Endothelial cell of umbilical vein (primary cell): Measurements from ENCODE around the gene RBMS3. TPM values are rescaled to one million over a fixed set of nuclear protein-coding genes. Genes with fewer than 3 reads are reported as not detected.

Experiments used
- BruUV-seq: library from RNA; stranded (reverse); fragments of 400-500 nt; replicated peaks from 2 replicates; lab custom pipeline; 2021; lab: Mats Ljungman, UMichigan
- CTCF ChIA-PET: fragments of 300-600, 350-600 bp; sonication (Branson Sonifier 250); formaldehyde crosslinking; loops from one replicate; lab custom pipeline; 2021; ENCODE audit warnings: antibody characterized with exemption, inconsistent platforms; lab: Charles Lee
- POLR2A ChIA-PET: fragments of 300-600, 350-600 bp; sonication (Branson Sonifier 250); formaldehyde crosslinking; loops from one replicate; lab custom pipeline; 2021; ENCODE audit warnings: antibody characterized with exemption, inconsistent platforms; lab: Charles Lee
- DNase-seq: peaks from one replicate; pipeline ENCODE4 v3.0.0-alpha.2; 2011; ENCODE audit warnings: low read depth, low spot score
- FAIRE-seq: peaks from 2 replicates; lab custom pipeline; 2011; peaks lifted over from hg19 to GRCh38; lab: Jason Lieb, UNC
- H2AFZ ChIP-seq: 2 replicates; pipeline ENCODE4 v1.6.0; 2012; ENCODE audit warnings: low read depth, low read length, control low read depth, inconsistent platforms
- H3K27ac ChIP-seq: 2 replicates; pipeline ENCODE4 v1.5.1; 2011; ENCODE audit warnings: low read depth, mild to moderate bottlenecking, control low read depth, low read length, moderate library complexity; ENCODE audit not compliant: insufficient read depth
- H3K27me3 ChIP-seq, 2 experiments: 2 replicates each; pipeline versions ENCODE4 v1.6.0 to v1.6.1; 2011; ENCODE audit warnings: low read length in 2 of 2, mixed read lengths in 1 of 2; ENCODE audit not compliant: control insufficient read depth in 2 of 2, insufficient read depth in 2 of 2
- H3K36me3 ChIP-seq, 2 experiments: 2 replicates in 1 of 2; 3 replicates in 1 of 2; pipeline ENCODE4 v1.5.1; 2011; ENCODE audit warnings: low read length in 2 of 2, mild to moderate bottlenecking in 1 of 2, moderate library complexity in 1 of 2; ENCODE audit not compliant: control insufficient read depth in 2 of 2, insufficient read depth in 2 of 2; ENCODE audit errors: extremely low read depth in 1 of 2
- H3K4me1 ChIP-seq: 3 replicates; pipeline ENCODE4 v1.5.1; 2011; ENCODE audit warnings: mild to moderate bottlenecking, low read length; ENCODE audit not compliant: control insufficient read depth, insufficient read depth; ENCODE audit errors: extremely low read depth
- H3K4me2 ChIP-seq: 2 replicates; pipeline ENCODE4 v1.6.1; 2011; ENCODE audit warnings: low read length, control low read depth, mixed read lengths; ENCODE audit not compliant: insufficient read depth
- H3K4me3 ChIP-seq, 3 experiments: fragments of 200-600 bp in 1 of 3; sonication (generic), shearing (Covaris generic) in 1 of 3; replicated peaks in 1 of 3; 2 replicates each; pipeline ENCODE4 v1.5.1; 2011 to 2016; ENCODE audit warnings: control low read depth in 3 of 3, low read length in 3 of 3, mild to moderate bottlenecking in 2 of 3, inconsistent platforms in 1 of 3, low read depth in 1 of 3, moderate library complexity in 1 of 3; ENCODE audit not compliant: insufficient read depth in 1 of 3
- H3K79me2 ChIP-seq: 2 replicates; pipeline ENCODE4 v1.6.0; 2012; ENCODE audit warnings: low read length, inconsistent platforms; ENCODE audit not compliant: control insufficient read depth, insufficient read depth
- H3K9ac ChIP-seq: replicated peaks from 2 replicates; pipeline ENCODE3; 2011; ENCODE audit warnings: low read length, control low read depth; ENCODE audit not compliant: insufficient read depth; ENCODE audit errors: extremely low read depth
- H3K9me1 ChIP-seq: replicated peaks from 3 replicates; pipeline ENCODE4 v1.6.0; 2011; ENCODE audit warnings: mild to moderate bottlenecking, low read length; ENCODE audit not compliant: control insufficient read depth, insufficient read depth; ENCODE audit errors: extremely low read depth
- H3K9me3 ChIP-seq: replicated peaks from 2 replicates; pipeline ENCODE4 v1.5.1; 2012; ENCODE audit warnings: low read length, inconsistent platforms; ENCODE audit not compliant: control insufficient read depth, insufficient read depth
- H4K20me1 ChIP-seq: replicated peaks from 2 replicates; pipeline ENCODE3; 2011; ENCODE audit warnings: mild to moderate bottlenecking, low read length; ENCODE audit not compliant: control insufficient read depth, insufficient read depth; ENCODE audit errors: extremely low read depth
- EZH2 ChIP-seq: IDR thresholded peaks from 2 replicates; pipeline ENCODE4 v1.6.1; 2012; ENCODE audit warnings: borderline replicate concordance, low read depth, mild to moderate bottlenecking, moderate library complexity, low read length, inconsistent platforms; ENCODE audit not compliant: severe bottlenecking
- FOS ChIP-seq: IDR thresholded peaks from 2 replicates; pipeline ENCODE4 v1.6.1; 2011; ENCODE audit warnings: mild to moderate bottlenecking, low read length, moderate library complexity, borderline replicate concordance; ENCODE audit not compliant: insufficient read depth
- GATA2 ChIP-seq: IDR thresholded peaks from 2 replicates; pipeline ENCODE4 v1.7.0; 2011; ENCODE audit warnings: low read depth, mild to moderate bottlenecking, moderate library complexity, mixed read lengths, low read length; ENCODE audit not compliant: insufficient read length, insufficient read depth
- JUN ChIP-seq: IDR thresholded peaks from 2 replicates; pipeline ENCODE4 v1.6.1; 2011; ENCODE audit warnings: borderline replicate concordance, low read depth; ENCODE audit not compliant: insufficient read length, insufficient read depth
- MYC ChIP-seq: IDR thresholded peaks from one replicate; pipeline ENCODE4 v1.6.1; 2011; ENCODE audit warnings: mild to moderate bottlenecking, low read depth, low read length
- POLR2A ChIP-seq: IDR thresholded peaks from 2 replicates; pipeline ENCODE4 v1.6.1; 2012; ENCODE audit warnings: low read depth, mild to moderate bottlenecking, control low read depth, low read length
- POLR2AphosphoS5 ChIP-seq: IDR thresholded peaks from 2 replicates; pipeline ENCODE4 v1.6.1; 2012; ENCODE audit warnings: low read depth, mild to moderate bottlenecking, control low read depth, low read length, moderate library complexity; ENCODE audit not compliant: insufficient read depth
- dilution Hi-C: fragments of 300-500 bp; cut with MboI; formaldehyde crosslinking; loops from one replicate; pipeline ENCODE4 v1.15.0; 2019; ENCODE audit warnings: low sequenced_read_pairs; ENCODE audit not compliant: extremely low pct_ligation_motif_present
- intact Hi-C: fragments of 100-400 bp; cut with micrococcal nuclease; formaldehyde crosslinking; loops from one replicate; pipeline ENCODE4 v1.10.0; 2022
- polyA plus RNA-seq, 4 experiments: library from polyadenylated mRNA; depleted of rRNA in 3 of 4; stranded (reverse) in 3 of 4; unstranded in 1 of 4; fragments of >200 nt; gene quantifications; 2 replicates each; pipeline versions ENCODE4 v1.2.1 to v1.2.3, GENCODE V29; 2011 to 2012; ENCODE audit warnings: missing spikeins in 1 of 4
- total RNA-seq: library from RNA; stranded (reverse); gene quantifications from 2 replicates; pipeline ENCODE4 v1.2.3, GENCODE V29; 2021
- TF ChIP-seq, protein P1 (sequence below), 2 donors: IDR thresholded peaks; 1 replicate in 1 of 2; 2 replicates in 1 of 2; pipeline ENCODE4 v1.5.1; 2011; ENCODE audit warnings: low read length in 2 of 2, mild to moderate bottlenecking in 2 of 2, moderate library complexity in 2 of 2, control low read depth in 1 of 2, inconsistent platforms in 1 of 2, low read depth in 1 of 2; ENCODE audit not compliant: insufficient read depth in 1 of 2; ENCODE audit errors: extremely low read depth in 1 of 2
- TF ChIP-seq, protein P2 (sequence below): IDR thresholded peaks from 2 replicates; pipeline ENCODE4 v1.6.1; 2011; ENCODE audit not compliant: insufficient read depth, insufficient read length

The RBMS3 gene
- total and polyA plus RNA-seq, 2 donors (not counting 3 experiments of a cell fraction or from before 2014, with no cell fraction given), result 13.6 to 42.3 TPM

GRCh38 chr3:29612536-29612935, 331.7 kb downstream of the RBMS3 start:
- no peaks in the 10 kb centered on the region for H3K79me2 ChIP-seq
- H2AFZ ChIP-seq, result no peak overlapping the region
- H3K36me3 ChIP-seq, result no peaks in the 10 kb centered on the region
- no peak overlapping the region for H3K9ac ChIP-seq
- no peaks in the 10 kb centered on the region for H3K4me1 ChIP-seq
- CTCF ChIA-PET, result no interaction called here
- POLR2A ChIA-PET, result no interaction called here
- H3K27ac ChIP-seq, result no peak overlapping the region
- dilution Hi-C loops (no loop called here), intact Hi-C loops (no loop called here)
- no peak overlapping the region for H3K4me3 ChIP-seq
- no peak for TF ChIP-seq EZH2
- no peak for TF ChIP-seq POLR2A
- TF ChIP-seq, protein P1, sequence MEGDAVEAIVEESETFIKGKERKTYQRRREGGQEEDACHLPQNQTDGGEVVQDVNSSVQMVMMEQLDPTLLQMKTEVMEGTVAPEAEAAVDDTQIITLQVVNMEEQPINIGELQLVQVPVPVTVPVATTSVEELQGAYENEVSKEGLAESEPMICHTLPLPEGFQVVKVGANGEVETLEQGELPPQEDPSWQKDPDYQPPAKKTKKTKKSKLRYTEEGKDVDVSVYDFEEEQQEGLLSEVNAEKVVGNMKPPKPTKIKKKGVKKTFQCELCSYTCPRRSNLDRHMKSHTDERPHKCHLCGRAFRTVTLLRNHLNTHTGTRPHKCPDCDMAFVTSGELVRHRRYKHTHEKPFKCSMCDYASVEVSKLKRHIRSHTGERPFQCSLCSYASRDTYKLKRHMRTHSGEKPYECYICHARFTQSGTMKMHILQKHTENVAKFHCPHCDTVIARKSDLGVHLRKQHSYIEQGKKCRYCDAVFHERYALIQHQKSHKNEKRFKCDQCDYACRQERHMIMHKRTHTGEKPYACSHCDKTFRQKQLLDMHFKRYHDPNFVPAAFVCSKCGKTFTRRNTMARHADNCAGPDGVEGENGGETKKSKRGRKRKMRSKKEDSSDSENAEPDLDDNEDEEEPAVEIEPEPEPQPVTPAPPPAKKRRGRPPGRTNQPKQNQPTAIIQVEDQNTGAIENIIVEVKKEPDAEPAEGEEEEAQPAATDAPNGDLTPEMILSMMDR (IDR thresholded peaks at IDR 0.05; ENCODE audit: extremely low read depth in 1 of 2, insufficient read depth in 1 of 2, low read depth in 1 of 2, low read length in 2 of 2), result no peak
- TF ChIP-seq FOS, result no peak
- TF ChIP-seq, protein P2, sequence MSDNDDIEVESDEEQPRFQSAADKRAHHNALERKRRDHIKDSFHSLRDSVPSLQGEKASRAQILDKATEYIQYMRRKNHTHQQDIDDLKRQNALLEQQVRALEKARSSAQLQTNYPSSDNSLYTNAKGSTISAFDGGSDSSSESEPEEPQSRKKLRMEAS, result no peak
- TF ChIP-seq GATA2, result no peak
- TF ChIP-seq JUN, result no peak
- no peak for TF ChIP-seq POLR2AphosphoS5
- TF ChIP-seq MYC, result no peak
- BruUV-seq, result no TSS peak
- H3K9me1 ChIP-seq, result no peaks in the 10 kb centered on the region
- no peak for FAIRE-seq
- H3K27me3 ChIP-seq, result no peaks in the 10 kb centered on the region
- H3K9me3 ChIP-seq, result no peaks in the 10 kb centered on the region
- no peak for DNase-seq
- H3K4me2 ChIP-seq, result no peak overlapping the region
- no peaks in the 10 kb centered on the region for H4K20me1 ChIP-seq
